Lower lobe of right lung (tissue), 2 donors: ENCODE measurements around the gene STOX2. TPM values are rescaled to one million over a fixed set of nuclear protein-coding genes. Genes with fewer than 3 reads are reported as not detected.

Experiments used
- ATAC-seq, 2 donors: fragments of 200-7000 bp; cut with Tn5 transposase; one replicate each; pipeline ENCODE4 v1.9.1; 2020 to 2022; ENCODE audit warnings: mild to moderate bottlenecking in 2 of 2, moderate library complexity in 2 of 2
- DNase-seq: peaks from one replicate; pipeline ENCODE4 v3.0.0-alpha.2; 2020
- H3K27ac ChIP-seq: fragments of 200-600 bp; one replicate; pipeline ENCODE4 v1.8.0; 2022
- H3K27me3 ChIP-seq: fragments of 200-600 bp; one replicate; pipeline ENCODE4 v1.8.0; 2022; ENCODE audit warnings: low read depth
- H3K36me3 ChIP-seq: fragments of 200-600 bp; one replicate; pipeline ENCODE4 v1.8.0; 2022; ENCODE audit warnings: mild to moderate bottlenecking
- H3K4me1 ChIP-seq: fragments of 200-600 bp; one replicate; pipeline ENCODE4 v1.8.0; 2022
- H3K4me3 ChIP-seq: fragments of 200-600 bp; one replicate; pipeline ENCODE4 v1.8.0; 2022; ENCODE audit warnings: mild to moderate bottlenecking
- H3K9me3 ChIP-seq: fragments of 200-600 bp; one replicate; pipeline ENCODE4 v1.8.0; 2022
- CTCF ChIP-seq: fragments of 200-600 bp; IDR thresholded peaks from one replicate; pipeline ENCODE4 v1.8.0; 2022; ENCODE audit warnings: antibody characterized with exemption, mild to moderate bottlenecking
- intact Hi-C: fragments of 100-400 bp; cut with DNase I; formaldehyde crosslinking; loops from one replicate; pipeline ENCODE4 v1.11.0; 2022
- total RNA-seq: library from RNA; stranded (reverse); fragmentation: NEBNext Ultra II Directional; extraction: Animal tissue kit (Norgen Biotek cat#: 25700); gene quantifications from one replicate; pipeline ENCODE4 v1.2.1, GENCODE V29; 2021
- donor health status: DM: no; HTN: yes; CAD: no; lungs with severe emphysema.

The STOX2 gene
- total RNA-seq, 1 donor from 2014 or later: 12.8 TPM

DNA sequence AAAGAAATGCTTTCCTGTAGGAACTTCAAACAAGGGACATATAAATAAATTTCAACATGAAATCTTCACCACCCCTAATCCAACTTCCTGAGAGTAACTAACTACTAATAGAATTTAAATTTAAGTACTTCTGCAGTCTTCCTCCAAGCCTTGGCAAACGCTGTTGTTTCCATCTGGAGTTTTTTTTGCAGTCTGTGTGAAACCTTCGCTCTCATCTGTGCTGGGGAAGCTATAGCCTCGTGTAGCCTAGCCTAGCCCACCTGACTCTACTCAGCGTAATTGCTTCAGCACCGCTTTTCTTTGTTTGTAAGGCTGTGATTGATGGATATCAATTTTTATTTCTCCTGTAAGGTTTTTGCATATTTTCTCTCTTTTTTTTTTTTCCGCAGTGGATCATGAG lies 30.9 kb downstream of the STOX2 start:
- intact Hi-C loops: no loop called here
- no peak for TF ChIP-seq CTCF
- DNase-seq: no peak

DNA sequence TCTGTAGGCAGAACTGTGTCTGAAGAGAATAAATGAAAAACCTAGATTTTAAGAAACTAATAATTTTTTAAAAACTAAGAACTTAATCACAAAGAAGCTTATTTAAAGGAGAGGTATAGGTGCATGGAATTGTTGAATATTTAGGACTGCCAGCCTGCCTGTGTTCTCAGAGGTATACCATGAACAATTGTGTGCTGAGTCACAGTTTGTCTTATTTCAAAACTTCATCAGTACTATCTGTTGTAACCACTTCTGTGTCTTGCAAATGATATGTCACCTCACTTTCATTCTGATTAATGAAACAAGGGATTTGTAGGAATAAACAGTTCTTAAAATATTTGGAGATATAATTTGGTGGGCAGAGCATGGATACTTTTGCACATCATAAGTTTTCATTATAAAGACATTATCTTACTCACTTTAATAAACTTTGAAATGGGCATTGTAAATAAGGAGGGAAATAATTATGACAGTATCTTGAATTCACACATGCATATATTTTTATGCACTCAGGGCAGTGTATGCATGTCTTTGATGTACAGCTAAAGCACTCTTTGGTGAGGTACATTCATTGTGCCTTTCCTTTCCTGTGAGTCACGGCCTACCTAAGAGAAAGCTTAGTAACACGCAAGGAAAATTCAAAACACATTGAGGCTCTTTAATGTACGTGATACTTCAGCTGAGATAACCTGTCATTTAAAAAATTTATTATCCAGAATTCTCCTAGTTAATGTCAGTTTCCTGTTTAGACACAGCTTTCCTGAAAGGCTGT lies 31.7 kb downstream of the STOX2 start:
- no peak for TF ChIP-seq CTCF
- DNase-seq (no peak), ATAC-seq (no peak)
- intact Hi-C loops: no loop called here
- Histone ChIP-seq H3K4me3 (no peak overlapping the region), H3K27me3 (no peaks in the 10 kb centered on the region), H3K27ac (no peak overlapping the region), H3K9me3 (no peaks in the 10 kb centered on the region), H3K4me1 (no peaks in the 10 kb centered on the region), H3K36me3 (no peaks in the 10 kb centered on the region)

More for the DNA sequence above, 30.9 kb downstream of the STOX2 start:
- Histone ChIP-seq H3K9me3 (no peaks in the 10 kb centered on the region), H3K4me1 (no peaks in the 10 kb centered on the region), H3K27me3 (no peaks in the 10 kb centered on the region), H3K27ac (no peak overlapping the region), H3K4me3 (no peak overlapping the region), H3K36me3 (no peaks in the 10 kb centered on the region)
- no peak for ATAC-seq

GRCh38 chr4:183940864-183941263 lies 35.8 kb downstream of the STOX2 start:
- Histone ChIP-seq H3K4me1 (no peaks in the 10 kb centered on the region), H3K27me3 (no peaks in the 10 kb centered on the region), H3K36me3 (no peaks in the 10 kb centered on the region), H3K9me3 (no peaks in the 10 kb centered on the region), H3K4me3 (no peak overlapping the region), H3K27ac (no peak overlapping the region)
- DNase-seq (no peak), ATAC-seq (no peak)
- intact Hi-C loops: no loop called here
- TF ChIP-seq CTCF: no peak

DNA sequence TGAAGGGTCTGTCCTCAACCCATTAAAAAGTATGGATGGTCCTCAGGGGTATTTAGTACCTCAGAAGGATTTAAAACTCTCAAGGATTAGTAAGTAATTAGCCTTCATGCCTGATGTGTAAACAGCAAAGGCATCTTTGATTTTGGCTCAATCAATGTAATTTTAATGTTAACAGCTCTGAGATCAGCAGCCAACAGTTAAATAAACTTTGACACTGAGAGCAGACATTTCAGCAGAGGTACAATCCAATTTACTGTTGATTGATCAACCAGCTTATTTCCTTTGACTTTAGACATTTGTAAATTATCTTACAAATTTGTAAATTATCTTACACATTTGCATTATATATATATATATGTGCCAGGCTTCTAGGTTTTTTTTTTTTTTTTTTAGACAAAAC lies 36.9 kb downstream of the STOX2 start:
- DNase-seq (no peak), ATAC-seq (no peak)
- Histone ChIP-seq H3K4me1 (no peaks in the 10 kb centered on the region), H3K27ac (no peak overlapping the region), H3K9me3 (no peaks in the 10 kb centered on the region), H3K36me3 (no peaks in the 10 kb centered on the region), H3K27me3 (no peaks in the 10 kb centered on the region), H3K4me3 (no peak overlapping the region)
- no peak for TF ChIP-seq CTCF
- intact Hi-C loops: no loop called here

DNA sequence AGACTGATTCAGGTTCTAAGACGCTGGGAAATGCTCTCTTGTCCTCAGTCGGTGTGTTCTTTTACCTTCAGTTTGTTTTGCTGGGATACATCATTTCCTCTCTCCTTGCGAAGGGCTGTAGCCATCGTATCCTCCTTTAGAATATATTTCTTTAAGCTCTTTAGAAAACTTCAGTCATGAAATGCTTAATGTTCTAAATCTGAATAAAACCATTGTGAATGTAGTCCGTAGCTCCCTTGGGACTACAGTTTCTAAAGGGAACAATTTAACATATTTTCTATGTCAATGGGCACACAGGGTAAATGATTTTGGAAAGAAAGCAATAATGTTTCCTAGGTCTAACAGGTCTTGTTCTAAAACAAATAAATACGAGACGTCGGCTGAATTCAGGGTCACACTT lies 40.6 kb downstream of the STOX2 start:
- intact Hi-C loops: no loop called here
- no peak for DNase-seq
- TF ChIP-seq CTCF: no peak
- Histone ChIP-seq H3K4me3 (no peak overlapping the region), H3K36me3 (no peaks in the 10 kb centered on the region), H3K27me3 (no peaks in the 10 kb centered on the region), H3K9me3 (no peaks in the 10 kb centered on the region), H3K27ac (no peak overlapping the region), H3K4me1 (no peaks in the 10 kb centered on the region)
- ATAC-seq: no peak
